ENCODE data around the gene CFAP74. TPM values are rescaled to one million over a fixed set of nuclear protein-coding genes. Genes with fewer than 3 reads are reported as not detected.
"Not testable (repeated sequence)": the region's sequence is repeated elsewhere in the genome, so short reads cannot be mapped to it uniquely, and the experiment has no call there.

Gene CFAP74
- total RNA-seq, 1 experiment from 2014 or later = not detected

GRCh38 chr1:1943834-1944570, 59.6 kb downstream of the CFAP74 start:
- H3K27me3 ChIP-seq (replicated peaks) = peaks cover 6% of the 10 kb centered on the region; the same call in 1 of the 2 replicates
- H3K36me3 ChIP-seq = no peaks in the 10 kb centered on the region
- H3K4me1 ChIP-seq (replicated peaks) = peaks cover 17% of the 10 kb centered on the region
- H3K27ac ChIP-seq = no peak overlapping the region
- H3K9me3 ChIP-seq (replicated peaks) = no peaks in the 10 kb centered on the region
- H3K4me3 ChIP-seq = no peak overlapping the region
- peak in 1 of 2 experiments; percentile 38 for DNase-seq (ENCODE audit: low read depth in 1 of 2, low spot score in 2 of 2)

GRCh38 chr1:1942753-1943656, 60.6 kb downstream of the CFAP74 start:
- Histone ChIP-seq H3K9me3 (replicated peaks) (0 out of 2 replicates have a peak, but pooled peaks cover 2% of the 10 kb centered on the region), H3K27me3 (replicated peaks) (peaks cover 6% of the 10 kb centered on the region; the same call in 1 of the 2 replicates), H3K4me1 (replicated peaks) (peaks cover 17% of the 10 kb centered on the region), H3K36me3 (no peaks in the 10 kb centered on the region), H3K4me3 (no peak overlapping the region), H3K27ac (no peak overlapping the region)
- DNase-seq (ENCODE audit: low read depth in 1 of 2, low spot score in 2 of 2) = no peak

- no peaks in the 10 kb centered on the region for H3K36me3 ChIP-seq
- no peak overlapping the region for H3K27ac ChIP-seq
- no peak overlapping the region for H3K4me3 ChIP-seq
- peaks cover 17% of the 10 kb centered on the region for H3K4me1 ChIP-seq (replicated peaks)
- 0 out of 2 replicates have a peak, but pooled peaks cover 2% of the 10 kb centered on the region for H3K9me3 ChIP-seq (replicated peaks)
- peaks cover 9% of the 10 kb centered on the region; the same call in 1 of the 2 replicates for H3K27me3 ChIP-seq (replicated peaks)
- DNase-seq (ENCODE audit: low read depth in 1 of 2, low spot score in 2 of 2) = no peak
These were observed 61.5 kb downstream of the CFAP74 start for GRCh38 chr1:1941868-1942752.

- no peak overlapping the region for H3K27ac ChIP-seq
- no peaks in the 10 kb centered on the region for H3K36me3 ChIP-seq
- 0 out of 2 replicates have a peak, but pooled peaks cover 2% of the 10 kb centered on the region for H3K9me3 ChIP-seq (replicated peaks)
- peaks cover 17% of the 10 kb centered on the region for H3K4me1 ChIP-seq (replicated peaks)
- peaks cover 10% of the 10 kb centered on the region; the same call in 1 of the 2 replicates for H3K27me3 ChIP-seq (replicated peaks)
- H3K4me3 ChIP-seq = no peak overlapping the region
- no peak for DNase-seq (ENCODE audit: low read depth in 1 of 2, low spot score in 2 of 2)
These were observed 62.3 kb downstream of the CFAP74 start for GRCh38 chr1:1941211-1941841.

- no peak overlapping the region for H3K27ac ChIP-seq
- peaks cover 10% of the 10 kb centered on the region; the same call in 1 of the 2 replicates for H3K27me3 ChIP-seq (replicated peaks)
- no peaks in the 10 kb centered on the region for H3K36me3 ChIP-seq
- no peak for DNase-seq (ENCODE audit: low read depth in 1 of 2, low spot score in 2 of 2)
- H3K9me3 ChIP-seq (replicated peaks) = 0 out of 2 replicates have a peak, but pooled peaks cover 2% of the 10 kb centered on the region
- H3K4me3 ChIP-seq = no peak overlapping the region
- peaks cover 17% of the 10 kb centered on the region for H3K4me1 ChIP-seq (replicated peaks)
These were observed 63.5 kb downstream of the CFAP74 start for GRCh38 chr1:1940123-1940425.

GRCh38 chr1:1939296-1940122, 64.1 kb downstream of the CFAP74 start:
- H3K4me1 ChIP-seq (replicated peaks) = peaks cover 17% of the 10 kb centered on the region
- no peak overlapping the region for H3K27ac ChIP-seq
- no peak for DNase-seq (ENCODE audit: low read depth in 1 of 2, low spot score in 2 of 2)
- peaks cover 10% of the 10 kb centered on the region; the same call in 1 of the 2 replicates for H3K27me3 ChIP-seq (replicated peaks)
- no peak overlapping the region for H3K4me3 ChIP-seq
- 0 out of 2 replicates have a peak, but pooled peaks cover 2% of the 10 kb centered on the region for H3K9me3 ChIP-seq (replicated peaks)
- H3K36me3 ChIP-seq = no peaks in the 10 kb centered on the region

- Histone ChIP-seq H3K4me1 (replicated peaks) (peaks cover 12% of the 10 kb centered on the region), H3K36me3 (no peaks in the 10 kb centered on the region), H3K9me3 (replicated peaks) (0 out of 2 replicates have a peak, but pooled peaks cover 2% of the 10 kb centered on the region), H3K27ac (no peak overlapping the region), H3K27me3 (replicated peaks) (peaks cover 10% of the 10 kb centered on the region; the same call in 1 of the 2 replicates), H3K4me3 (no peak overlapping the region)
- DNase-seq (ENCODE audit: low read depth in 1 of 2, low spot score in 2 of 2) = no peak
These were observed 64.8 kb downstream of the CFAP74 start for GRCh38 chr1:1938613-1939295.

- Histone ChIP-seq H3K36me3 (no peaks in the 10 kb centered on the region), H3K4me3 (no peak overlapping the region), H3K27ac (no peak overlapping the region), H3K27me3 (replicated peaks) (peaks cover 10% of the 10 kb centered on the region; the same call in 1 of the 2 replicates), H3K9me3 (replicated peaks) (0 out of 2 replicates have a peak, but pooled peaks cover 2% of the 10 kb centered on the region), H3K4me1 (replicated peaks) (peaks cover 9% of the 10 kb centered on the region)
- no peak for DNase-seq (ENCODE audit: low read depth in 1 of 2, low spot score in 2 of 2)
These were observed 65.4 kb downstream of the CFAP74 start for GRCh38 chr1:1938276-1938573.

- no peaks in the 10 kb centered on the region for H3K36me3 ChIP-seq
These were observed 65.9 kb downstream of the CFAP74 start for GRCh38 chr1:1937549-1938275.

GRCh38 chr1:1937061-1937460, 66.5 kb downstream of the CFAP74 start:
- DNase-seq (ENCODE audit: low read depth in 1 of 2, low spot score in 2 of 2) = no peak
- Histone ChIP-seq H3K27ac (no peak overlapping the region), H3K36me3 (no peaks in the 10 kb centered on the region), H3K4me1 (replicated peaks) (no peaks in the 10 kb centered on the region), H3K4me3 (no peak overlapping the region), H3K9me3 (replicated peaks) (0 out of 2 replicates have a peak, but pooled peaks cover 2% of the 10 kb centered on the region), H3K27me3 (replicated peaks) (peaks cover 8% of the 10 kb centered on the region; the same call in 1 of the 2 replicates)

More at GRCh38 chr1:1937549-1938275, 65.9 kb downstream of the CFAP74 start:
- no peak overlapping the region for H3K27ac ChIP-seq
- 0 out of 2 replicates have a peak, but pooled peaks cover 2% of the 10 kb centered on the region for H3K9me3 ChIP-seq (replicated peaks)
- DNase-seq (ENCODE audit: low read depth in 1 of 2, low spot score in 2 of 2) = no peak
- H3K27me3 ChIP-seq (replicated peaks) = peaks cover 10% of the 10 kb centered on the region; the same call in 1 of the 2 replicates
- no peak overlapping the region for H3K4me3 ChIP-seq
- H3K4me1 ChIP-seq (replicated peaks) = peaks cover 4% of the 10 kb centered on the region

- not testable (repeated sequence) for H3K4me1 ChIP-seq (replicated peaks); DNase-seq (ENCODE audit: low read depth in 1 of 2, low spot score in 2 of 2); H3K9me3 ChIP-seq (replicated peaks); H3K27me3 ChIP-seq (replicated peaks); H3K27ac ChIP-seq; H3K36me3 ChIP-seq; H3K4me3 ChIP-seq
These were observed 68.7 kb downstream of the CFAP74 start for GRCh38 chr1:1934848-1935247.

Data from SJSA1 (cell line).